HEK293 (cell line): ENCODE data around the gene DDX54.

Experiments used
- ELK4 ChIP-seq: IDR thresholded peaks from 2 replicates; pipeline ENCODE4 v1.6.1; 2011; ENCODE audit warnings: mild to moderate bottlenecking, low read depth, low read length, borderline replicate concordance
- IKZF3 ChIP-seq: fragments of 450-650 bp; IDR thresholded peaks from 2 replicates; pipeline ENCODE4 v1.5.0; 2018; ENCODE audit warnings: missing biosample characterization, mild to moderate bottlenecking, missing genetic modification characterization, moderate library complexity
- ZNF302 ChIP-seq: fragments of 450-650 bp; formaldehyde crosslinking; IDR thresholded peaks from 2 replicates; pipeline ENCODE4 v1.5.1; 2016; ENCODE audit warnings: missing biosample characterization, missing genetic modification characterization, low read depth
- ZNF324 ChIP-seq: fragments of 450-650 bp; formaldehyde crosslinking; IDR thresholded peaks from 2 replicates; pipeline ENCODE4 v1.5.1; 2016; ENCODE audit warnings: missing biosample characterization, missing genetic modification characterization

GRCh38 chr12:113114447-113115178 is 70.7 kb downstream of the DDX54 start:
- TF ChIP-seq ZNF302 (no peak), IKZF3 (tag by site-specific recombination) (no peak), ELK4 (no peak), ZNF324 (tag by site-specific recombination) (no peak)
